ENCODE results near the gene NKX2-3. TPM values are rescaled to one million over a fixed set of nuclear protein-coding genes. Genes with fewer than 3 reads are reported as not detected.

The NKX2-3 gene
- total RNA-seq, 4 donors from 2014 or later = not detected

- no peak overlapping the region for H3K27ac ChIP-seq
- H3K36me3 ChIP-seq = no peaks in the 10 kb centered on the region
- H3K27me3 ChIP-seq = peaks cover 17 to 81% of the 10 kb centered on the region in 2 donors
- intact Hi-C loops (cut with DNase I; ENCODE audit: low total_unique reads) = no loop called here
- H3K4me3 ChIP-seq = no peak overlapping the region
- peaks cover 0 to 4% of the 10 kb centered on the region in 2 donors for H3K4me1 ChIP-seq
- TF ChIP-seq, protein P1, sequence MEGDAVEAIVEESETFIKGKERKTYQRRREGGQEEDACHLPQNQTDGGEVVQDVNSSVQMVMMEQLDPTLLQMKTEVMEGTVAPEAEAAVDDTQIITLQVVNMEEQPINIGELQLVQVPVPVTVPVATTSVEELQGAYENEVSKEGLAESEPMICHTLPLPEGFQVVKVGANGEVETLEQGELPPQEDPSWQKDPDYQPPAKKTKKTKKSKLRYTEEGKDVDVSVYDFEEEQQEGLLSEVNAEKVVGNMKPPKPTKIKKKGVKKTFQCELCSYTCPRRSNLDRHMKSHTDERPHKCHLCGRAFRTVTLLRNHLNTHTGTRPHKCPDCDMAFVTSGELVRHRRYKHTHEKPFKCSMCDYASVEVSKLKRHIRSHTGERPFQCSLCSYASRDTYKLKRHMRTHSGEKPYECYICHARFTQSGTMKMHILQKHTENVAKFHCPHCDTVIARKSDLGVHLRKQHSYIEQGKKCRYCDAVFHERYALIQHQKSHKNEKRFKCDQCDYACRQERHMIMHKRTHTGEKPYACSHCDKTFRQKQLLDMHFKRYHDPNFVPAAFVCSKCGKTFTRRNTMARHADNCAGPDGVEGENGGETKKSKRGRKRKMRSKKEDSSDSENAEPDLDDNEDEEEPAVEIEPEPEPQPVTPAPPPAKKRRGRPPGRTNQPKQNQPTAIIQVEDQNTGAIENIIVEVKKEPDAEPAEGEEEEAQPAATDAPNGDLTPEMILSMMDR (IDR thresholded peaks at IDR 0.05) = no peak
- no peak for TF ChIP-seq POLR2A (IDR thresholded peaks at IDR 0.05)
- H3K9me3 ChIP-seq = no peaks in the 10 kb centered on the region
- no peak for DNase-seq
Observed at GRCh38 chr10:99523251-99523773, 9.4 kb upstream of the NKX2-3 start.

- Histone ChIP-seq H3K36me3 (no peaks in the 10 kb centered on the region), H3K27ac (no peak overlapping the region), H3K9me3 (no peaks in the 10 kb centered on the region), H3K4me1 (peaks cover 0 to 4% of the 10 kb centered on the region in 2 donors), H3K27me3 (peaks cover 17 to 89% of the 10 kb centered on the region in 2 donors), H3K4me3 (no peak overlapping the region)
- no peak for TF ChIP-seq POLR2A (IDR thresholded peaks at IDR 0.05)
- TF ChIP-seq, protein P1 (IDR thresholded peaks at IDR 0.05) = no peak
- DNase-seq = no peak
- intact Hi-C loops (cut with DNase I; ENCODE audit: low total_unique reads) = no loop called here
Observed at GRCh38 chr10:99524050-99524666, 8.6 kb upstream of the NKX2-3 start.

DNA sequence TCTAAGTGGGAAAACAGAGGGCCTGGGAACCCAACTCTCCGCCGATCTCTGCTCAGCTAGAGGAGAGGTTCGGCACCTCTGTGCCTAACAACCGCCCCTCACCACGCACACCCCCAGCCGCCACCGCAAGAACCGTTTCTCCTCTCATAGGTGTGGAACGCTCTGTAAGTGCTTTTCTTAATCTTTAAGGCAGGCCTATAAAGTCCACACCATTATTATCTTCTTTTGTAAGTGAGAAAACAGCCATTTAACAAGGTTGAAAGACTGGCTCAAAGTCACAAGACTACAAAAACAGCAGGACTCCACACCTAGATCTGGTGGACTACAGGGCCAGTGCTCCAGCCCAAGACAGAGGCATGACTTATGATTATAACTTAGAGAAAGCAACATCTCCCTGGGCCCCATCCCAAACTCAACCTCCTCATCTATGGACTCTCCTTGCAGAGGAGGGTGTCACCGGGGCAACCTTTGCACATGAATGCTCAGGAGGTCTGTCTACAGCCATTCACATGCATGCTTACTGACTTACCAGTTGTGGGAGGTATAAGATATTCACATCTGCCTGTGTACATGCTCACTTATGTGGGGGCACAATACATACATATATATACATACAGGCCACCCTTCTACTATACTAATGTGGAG is 7.9 kb upstream of the NKX2-3 start:
- TF ChIP-seq POLR2A (IDR thresholded peaks at IDR 0.05) = no peak
- TF ChIP-seq, protein P1 (IDR thresholded peaks at IDR 0.05) = no peak
- Histone ChIP-seq H3K36me3 (no peaks in the 10 kb centered on the region), H3K4me3 (no peak overlapping the region), H3K9me3 (no peaks in the 10 kb centered on the region), H3K4me1 (peaks cover 0 to 4% of the 10 kb centered on the region in 2 donors), H3K27me3 (peaks cover 17 to 91% of the 10 kb centered on the region in 2 donors), H3K27ac (no peak overlapping the region)
- DNase-seq = no peak
- intact Hi-C loops (cut with DNase I; ENCODE audit: low total_unique reads) = no loop called here

- Histone ChIP-seq H3K27me3 (peaks cover 21 to 93% of the 10 kb centered on the region in 2 donors), H3K27ac (no peak overlapping the region), H3K4me3 (no peak overlapping the region), H3K4me1 (no peaks in the 10 kb centered on the region), H3K36me3 (no peaks in the 10 kb centered on the region), H3K9me3 (no peaks in the 10 kb centered on the region)
- no peak for DNase-seq
- TF ChIP-seq, protein P1 (IDR thresholded peaks at IDR 0.05) = no peak
- TF ChIP-seq POLR2A (IDR thresholded peaks at IDR 0.05) = no peak
- intact Hi-C loops (cut with DNase I; ENCODE audit: low total_unique reads) = no loop called here
Observed at GRCh38 chr10:99525897-99526296, 6.8 kb upstream of the NKX2-3 start.

DNA sequence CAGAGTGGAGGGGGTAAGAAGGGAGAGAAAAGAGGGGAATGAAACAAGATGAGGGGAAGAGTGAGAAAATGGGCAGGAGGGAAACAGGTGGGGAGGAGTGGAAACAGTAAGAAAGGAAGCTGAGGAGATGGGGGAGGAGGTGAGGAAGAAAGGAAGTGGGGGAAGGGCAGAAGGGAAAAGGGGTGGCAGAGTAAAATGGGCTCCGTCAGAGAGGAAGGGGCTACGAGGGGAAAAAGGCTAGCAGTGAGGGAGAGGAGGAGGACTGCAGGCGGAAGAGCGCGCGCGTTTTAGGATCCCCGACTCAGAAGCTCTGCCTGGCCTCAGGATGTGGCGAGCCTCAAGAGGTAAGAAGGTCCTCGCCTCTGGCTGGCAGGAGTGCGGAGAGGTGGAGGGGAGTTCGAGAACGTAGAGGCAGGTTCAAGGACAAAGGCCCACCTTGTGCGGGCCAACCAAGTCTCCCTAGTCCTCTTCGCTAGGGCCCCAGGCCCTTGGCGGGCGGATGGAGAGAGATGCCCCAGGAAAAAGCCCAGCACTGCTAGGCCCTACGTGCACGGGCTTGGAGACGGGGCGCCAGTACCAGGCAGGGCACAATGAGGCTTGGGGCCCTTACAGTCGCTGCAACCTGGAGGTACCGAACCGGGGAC is 5.8 kb upstream of the NKX2-3 start:
- no peak for DNase-seq
- Histone ChIP-seq H3K27me3 (peaks cover 31 to 93% of the 10 kb centered on the region in 2 donors), H3K4me1 (no peaks in the 10 kb centered on the region), H3K27ac (no peak overlapping the region), H3K36me3 (no peaks in the 10 kb centered on the region), H3K4me3 (no peak overlapping the region), H3K9me3 (no peaks in the 10 kb centered on the region)
- no peak for TF ChIP-seq POLR2A (IDR thresholded peaks at IDR 0.05)
- TF ChIP-seq, protein P1 (IDR thresholded peaks at IDR 0.05) = no peak
- intact Hi-C loops (cut with DNase I; ENCODE audit: low total_unique reads) = no loop called here

All from uterus (tissue), 4 donors.